Posterior cingulate gyrus (tissue), 11 donors: ENCODE data around the gene ZNF212.
"Not testable (repeated sequence)": the region's sequence is repeated elsewhere in the genome, so short reads cannot be mapped to it uniquely, and the experiment has no call there.

Experiments
- DNase-seq, 10 donors: peaks; one replicate each; pipeline versions ENCODE4 v3.0.0 to v3.0.0-alpha.2; 2020 to 2021; ENCODE audit warnings: mixed read lengths in 3 of 10
- intact Hi-C: fragments of 100-400 bp; cut with DNase I; formaldehyde crosslinking; loops from one replicate; pipeline ENCODE4 v1.15.1; 2023

ZNF212 gene

GRCh38 chr7:149250151-149250550 is 10.7 kb downstream of the ZNF212 start:
- intact Hi-C loops, result not testable (repeated sequence)
- DNase-seq, result peak in 1 of 10 donors; percentile 43

- DNase-seq, intact Hi-C loops: not testable (repeated sequence)
These were observed 12.1 kb downstream of the ZNF212 start for GRCh38 chr7:149251518-149251917.

GRCh38 chr7:149252378-149252777 is 12.9 kb downstream of the ZNF212 start:
- intact Hi-C loops, result no loop called here
- no peak for DNase-seq

- intact Hi-C loops, result no loop called here
- DNase-seq, result no peak
These were observed 14.2 kb downstream of the ZNF212 start for GRCh38 chr7:149253665-149254064.

GRCh38 chr7:149254181-149254858 is 14.9 kb downstream of the ZNF212 start:
- no peak for DNase-seq
- intact Hi-C loops, result no loop called here

GRCh38 chr7:149255174-149255573 is 15.7 kb downstream of the ZNF212 start:
- intact Hi-C loops, result no loop called here
- no peak for DNase-seq

- intact Hi-C loops, result no loop called here
- no peak for DNase-seq
These were observed 17.1 kb downstream of the ZNF212 start for GRCh38 chr7:149256568-149256967.

- DNase-seq, result no peak
- intact Hi-C loops, result no loop called here
These were observed 17.7 kb downstream of the ZNF212 start for GRCh38 chr7:149257146-149257545.

GRCh38 chr7:149261316-149261828 is 21.9 kb downstream of the ZNF212 start:
- DNase-seq, result no peak
- intact Hi-C loops, result loop anchor here (10.0 kb wide), 3 partner anchors 233 to 453 kb away; partner anchors contain the start of gene ZNF746

- intact Hi-C loops, result loop anchor here (1.0 to 10.0 kb wide), 4 partner anchors 23 to 453 kb away; partner anchors contain the start of genes ZNF212 and ZNF746
- peak; percentile 72 to 97 (median 82) for DNase-seq
These were observed 22.6 kb downstream of the ZNF212 start, which contains the start of gene ZNF783 for GRCh38 chr7:149261829-149262617. ZNF783 (plus strand) TSS chr7:149262196; CDS start chr7:149262334, 138 bp downstream.

GRCh38 chr7:149266451-149266850 is 27.0 kb downstream of the ZNF212 start:
- intact Hi-C loops, result loop anchor here (10.0 kb wide), 3 partner anchors 228 to 448 kb away; partner anchors contain the start of gene ZNF746
- DNase-seq, result no peak

- intact Hi-C loops, result loop anchor here (10.0 kb wide), 3 partner anchors 227 to 447 kb away; partner anchors contain the start of gene ZNF746
- no peak for DNase-seq
These were observed 28.3 kb downstream of the ZNF212 start for GRCh38 chr7:149267733-149268132.

GRCh38 chr7:149274424-149274823 is 35.0 kb downstream of the ZNF212 start:
- intact Hi-C loops, DNase-seq: not testable (repeated sequence)

- intact Hi-C loops, result no loop called here
- DNase-seq, result no peak
These were observed 38.4 kb downstream of the ZNF212 start for GRCh38 chr7:149277871-149278270.

GRCh38 chr7:149278396-149278795 is 38.9 kb downstream of the ZNF212 start:
- DNase-seq, result peak in 1 of 10 donors; percentile 22
- intact Hi-C loops, result no loop called here

- peak in 1 of 10 donors; percentile 61 for DNase-seq
- intact Hi-C loops, result no loop called here
These were observed 39.8 kb downstream of the ZNF212 start for GRCh38 chr7:149279111-149279743.

- intact Hi-C loops, result no loop called here
- DNase-seq, result peak in 1 of 10 donors; percentile 17
These were observed 40.7 kb downstream of the ZNF212 start for GRCh38 chr7:149280151-149280550.

GRCh38 chr7:149280661-149281507 is 41.4 kb downstream of the ZNF212 start:
- DNase-seq, result peak in 2 of 10 donors; percentile 19 to 80
- intact Hi-C loops, result no loop called here

GRCh38 chr7:149281508-149282330 is 42.3 kb downstream of the ZNF212 start:
- peak in 3 of 10 donors; percentile 60 to 74 (median 66) for DNase-seq
- intact Hi-C loops, result no loop called here
